IPS-18c (cell line): ENCODE data around the gene MAPRE3.
"Not testable (repeated sequence)": the region's sequence is repeated elsewhere in the genome, so short reads cannot be mapped to it uniquely, and the experiment has no call there.

ENCODE experiments used
- H3K4me3 ChIP-seq: 2 replicates; pipeline ENCODE4 v1.7.0; 2013; ENCODE audit warnings: low read depth, mild to moderate bottlenecking, low read length, moderate library complexity; ENCODE audit not compliant: insufficient read depth
- H3K9me3 ChIP-seq: one replicate; pipeline ENCODE4 v1.6.1; 2013; ENCODE audit warnings: mild to moderate bottlenecking, low read length, moderate library complexity; ENCODE audit not compliant: control insufficient read depth, insufficient read depth

Gene MAPRE3

DNA sequence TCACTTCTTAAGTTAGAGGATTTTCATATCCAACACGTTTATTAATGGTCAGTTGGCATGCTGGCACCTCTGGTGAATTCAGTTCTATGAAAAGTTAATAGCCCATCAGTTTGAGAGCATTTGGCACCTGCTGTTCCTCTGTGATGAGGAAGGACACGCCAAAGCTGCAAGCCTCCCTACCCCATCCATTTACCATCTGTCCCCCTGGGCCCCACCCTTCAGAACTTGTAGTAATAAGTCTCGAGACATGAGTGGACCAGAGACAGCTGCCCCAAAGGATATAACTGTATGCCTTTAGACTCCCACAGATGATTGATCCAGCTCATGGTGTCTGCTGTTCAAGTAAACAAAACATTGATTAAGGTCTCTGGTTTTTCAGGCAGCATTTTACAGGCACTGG, 94.7 kb downstream of the MAPRE3 start:
- Histone ChIP-seq H3K4me3 (no peak overlapping the region), H3K9me3 (no peaks in the 10 kb centered on the region)

DNA sequence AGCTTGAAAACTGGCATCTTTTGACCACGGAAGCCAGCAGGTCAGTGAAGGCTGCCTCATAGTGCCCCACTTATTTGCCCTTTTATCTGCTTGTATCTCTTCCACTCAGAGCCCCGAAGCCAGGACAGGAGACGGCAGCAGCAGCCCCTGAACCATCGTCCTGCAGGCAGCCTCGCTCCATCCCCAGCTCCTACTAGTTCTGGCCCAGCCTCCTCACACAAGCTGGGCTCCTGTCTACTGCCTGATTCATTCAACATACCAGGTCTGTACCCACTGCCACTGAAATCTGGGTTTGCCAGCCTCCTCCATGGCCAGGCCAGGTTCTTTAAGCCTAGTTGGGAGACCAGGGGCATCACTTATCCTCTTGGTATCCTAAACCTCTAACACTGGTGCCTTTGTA, 96.9 kb downstream of the MAPRE3 start:
- H3K4me3 ChIP-seq: no peak overlapping the region

DNA sequence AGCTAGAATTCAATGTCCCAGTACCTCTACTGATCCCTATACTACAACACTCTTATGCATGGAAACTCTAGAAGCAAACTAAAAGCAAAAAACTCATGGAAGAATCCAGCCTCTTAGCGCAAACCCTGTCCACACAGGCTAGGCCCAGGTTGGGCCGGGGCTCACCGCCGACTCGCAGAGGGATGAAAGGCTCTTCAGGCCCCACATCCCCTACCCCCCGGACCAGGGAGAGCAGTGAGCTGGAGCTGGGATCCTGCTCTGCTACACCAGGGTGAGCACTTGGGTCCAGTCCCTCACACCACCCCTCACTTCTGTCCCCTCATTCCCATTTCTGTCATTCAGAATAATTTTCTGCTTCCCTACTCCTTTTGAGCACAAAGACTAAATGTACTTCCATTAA, 99.0 kb downstream of the MAPRE3 start:
- no peaks in the 10 kb centered on the region for H3K9me3 ChIP-seq
- no peak overlapping the region for H3K4me3 ChIP-seq

More for the DNA sequence above, 96.9 kb downstream of the MAPRE3 start:
- H3K9me3 ChIP-seq: no peaks in the 10 kb centered on the region

DNA sequence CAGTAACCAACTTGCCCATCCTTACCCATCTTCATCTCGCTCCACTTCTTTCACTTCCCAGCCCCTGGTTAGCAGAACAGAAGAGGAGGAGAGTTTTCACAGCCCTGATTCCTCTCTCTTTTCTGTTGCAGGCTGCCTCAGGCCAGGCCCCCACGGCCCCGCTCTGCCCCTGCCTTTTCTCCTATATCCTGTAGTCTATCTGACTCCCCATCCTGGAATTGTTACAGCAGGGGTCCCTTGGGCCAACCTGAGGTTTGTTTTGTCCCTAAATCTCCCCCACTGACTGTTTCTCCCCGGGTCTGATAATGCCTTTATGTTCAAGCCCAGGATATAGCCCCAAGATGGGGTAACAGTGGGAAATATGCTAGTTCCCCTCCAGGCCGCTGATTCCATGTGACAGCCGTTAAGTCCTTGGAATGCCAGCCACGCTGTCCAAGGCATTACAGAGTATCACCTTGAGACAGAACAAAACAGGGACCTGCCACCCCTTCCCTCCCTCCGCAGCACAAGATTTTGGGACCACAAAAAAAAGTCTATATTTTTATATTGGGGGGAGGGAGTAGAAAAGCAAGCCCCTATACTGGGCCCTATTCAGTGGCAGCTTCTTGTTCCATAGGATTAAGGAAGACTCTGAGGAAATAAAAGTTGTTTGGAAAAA, 99.7 kb downstream of the MAPRE3 start:
- H3K9me3 ChIP-seq: no peaks in the 10 kb centered on the region
- H3K4me3 ChIP-seq: peak overlapping the region; percentile 99

DNA sequence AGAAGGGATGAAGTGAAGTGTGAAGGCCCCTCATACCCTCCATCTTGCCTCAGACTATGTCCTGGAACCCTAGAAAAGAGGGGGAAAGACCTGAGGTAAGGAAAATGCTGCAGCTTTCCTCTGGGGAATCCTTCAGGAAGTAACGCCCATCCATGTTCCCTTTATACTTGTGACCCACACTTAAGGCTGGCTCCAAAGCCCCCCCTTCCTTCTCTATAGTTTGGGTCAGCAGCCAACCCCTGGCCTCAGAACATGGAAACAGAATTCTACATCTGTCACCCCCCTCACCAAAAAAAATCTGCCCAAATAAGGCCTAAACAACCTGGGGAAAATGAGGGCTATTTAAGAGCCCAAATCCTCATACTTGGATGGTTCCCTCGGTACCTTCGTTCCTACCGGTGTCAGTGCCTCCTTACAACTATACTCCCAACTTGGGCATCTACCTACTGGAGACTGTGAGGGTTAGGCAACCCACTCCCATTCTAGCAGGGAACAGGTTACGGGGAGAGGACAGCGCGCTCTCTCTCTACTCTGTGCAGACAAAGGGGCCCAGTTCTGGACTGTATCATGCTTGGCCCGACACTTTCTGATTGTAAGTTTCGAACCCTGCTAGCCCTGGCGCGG, 100.3 kb downstream of the MAPRE3 start:
- Histone ChIP-seq H3K4me3 (peak overlapping the region; percentile 99), H3K9me3 (no peaks in the 10 kb centered on the region)

DNA sequence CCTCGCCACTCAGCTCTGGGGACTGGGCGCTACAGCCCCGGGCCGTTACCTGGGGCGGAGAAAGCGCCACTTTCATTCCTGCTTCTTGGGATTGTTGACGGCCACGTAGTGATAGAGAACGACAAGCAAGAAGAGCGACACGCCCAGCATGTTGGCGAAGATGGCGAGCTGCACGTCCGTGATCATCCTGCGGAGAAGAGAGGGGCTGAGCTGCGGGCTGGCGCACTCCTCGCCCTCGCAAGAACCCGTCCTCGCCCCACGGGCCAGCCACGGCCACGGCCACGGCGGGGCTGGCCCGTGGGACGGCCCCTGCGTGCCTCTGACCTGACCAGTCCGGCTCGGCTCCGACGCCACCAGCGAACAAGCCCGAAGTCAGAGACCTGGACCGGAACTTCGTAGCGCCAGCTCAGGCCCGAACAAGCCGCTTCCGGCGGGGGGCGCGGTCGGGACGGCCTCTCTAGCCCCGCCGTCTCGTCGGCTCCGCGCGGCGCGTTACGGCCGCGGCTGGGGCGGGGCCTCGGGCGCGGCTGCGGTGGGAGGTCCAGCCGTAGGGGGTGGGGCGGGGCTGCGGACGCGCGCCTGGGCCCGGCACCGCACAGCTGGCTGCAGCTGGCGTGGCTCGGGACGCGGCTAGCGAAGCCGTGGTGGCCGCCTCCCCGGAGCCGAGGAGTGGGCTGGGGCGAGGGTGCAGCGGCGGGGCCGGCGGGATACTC, 101.0 kb downstream of the MAPRE3 start, which contains the start of gene OST4:
Gene OST4 (minus strand): TSS at position 378 of the 713 bp plus-strand sequence.
- peak within 1 kb of the TSS; percentile 99 for H3K4me3 ChIP-seq
- no peaks in the 10 kb centered on the region for H3K9me3 ChIP-seq

DNA sequence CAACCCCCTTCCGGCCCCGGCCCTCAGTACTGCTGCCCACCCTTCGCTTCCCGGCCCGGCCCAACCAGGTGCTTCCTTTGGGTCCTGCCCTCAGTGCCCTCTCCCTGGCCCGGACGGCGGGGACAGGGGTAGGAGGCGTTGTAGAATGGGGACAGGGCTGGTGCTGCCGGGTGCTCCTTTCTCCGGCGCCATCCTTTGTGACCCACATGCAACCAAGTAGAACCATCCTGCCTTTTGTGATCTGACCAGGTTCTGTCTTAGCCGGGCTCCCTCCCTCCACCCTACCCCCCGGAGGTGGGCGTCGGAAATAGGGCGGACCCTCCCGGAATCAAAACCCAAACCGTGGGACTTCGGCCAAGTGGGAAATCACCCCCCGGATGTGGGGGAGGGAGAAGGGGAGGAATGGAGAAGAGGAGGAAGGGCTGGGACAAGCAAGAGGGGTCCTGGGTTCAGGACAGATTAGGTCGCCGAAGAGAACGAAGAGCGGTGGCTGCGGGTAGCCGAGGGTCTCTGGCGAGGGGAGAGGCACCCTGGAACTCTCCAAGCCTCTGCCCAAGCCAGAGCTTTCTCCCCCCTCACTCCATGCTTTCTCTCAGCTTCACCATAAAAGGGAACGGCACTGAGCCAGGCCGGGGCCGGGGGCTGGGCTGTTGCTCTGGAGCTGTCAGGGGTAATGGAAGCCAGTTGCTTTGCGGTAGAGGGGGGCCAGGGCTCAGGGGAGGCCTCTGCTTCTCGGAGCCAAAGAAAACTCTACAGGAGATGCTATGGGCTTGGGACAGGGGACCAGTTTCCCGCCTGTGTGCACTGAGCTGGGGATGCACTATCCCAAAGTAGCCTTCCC, 101.8 kb downstream of the MAPRE3 start:
- no peaks in the 10 kb centered on the region for H3K9me3 ChIP-seq
- peak overlapping the region; percentile 84 for H3K4me3 ChIP-seq

DNA sequence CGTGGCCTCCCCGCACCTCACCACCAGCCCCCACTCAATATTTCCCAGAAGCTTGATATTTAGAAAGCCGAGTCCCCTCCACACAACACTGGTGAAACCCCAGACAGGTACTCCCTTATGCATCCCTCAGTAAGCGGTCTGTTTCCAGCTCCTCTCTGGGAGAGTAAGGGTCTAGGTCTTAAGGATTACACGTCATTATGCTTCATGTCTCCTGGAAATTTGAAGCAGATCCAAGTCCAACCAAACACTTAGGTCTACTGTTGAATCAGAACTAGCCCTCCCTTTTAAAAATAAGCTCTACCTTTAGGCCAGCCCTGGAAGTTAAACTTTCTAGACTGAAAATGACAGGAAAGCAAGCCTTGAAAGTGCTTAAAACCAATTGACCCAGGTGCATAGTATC, 102.5 kb downstream of the MAPRE3 start:
- Histone ChIP-seq H3K9me3 (no peaks in the 10 kb centered on the region), H3K4me3 (peak overlapping the region; percentile 84; the same call in 1 of the 2 replicates)

DNA sequence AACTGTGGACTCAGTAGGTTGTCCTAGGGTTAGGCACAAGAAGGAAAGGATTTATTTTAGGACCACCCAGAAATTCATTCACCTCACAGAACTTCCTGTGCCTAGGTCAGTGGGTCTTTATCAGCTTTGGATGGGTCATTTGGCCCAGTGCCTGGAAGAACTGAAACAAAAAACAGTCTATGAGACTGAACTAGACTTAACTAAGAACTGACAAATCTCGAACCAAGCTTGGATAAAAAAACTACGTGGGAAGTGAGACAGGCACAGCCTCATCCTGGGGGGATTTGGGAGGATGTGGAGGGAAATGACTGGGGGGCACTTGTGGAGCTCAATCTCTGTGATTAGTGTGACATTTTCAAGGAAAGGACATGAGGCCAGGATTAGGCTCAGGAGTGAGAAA, 103.3 kb downstream of the MAPRE3 start:
- no peaks in the 10 kb centered on the region for H3K9me3 ChIP-seq
- H3K4me3 ChIP-seq: no peak overlapping the region

DNA sequence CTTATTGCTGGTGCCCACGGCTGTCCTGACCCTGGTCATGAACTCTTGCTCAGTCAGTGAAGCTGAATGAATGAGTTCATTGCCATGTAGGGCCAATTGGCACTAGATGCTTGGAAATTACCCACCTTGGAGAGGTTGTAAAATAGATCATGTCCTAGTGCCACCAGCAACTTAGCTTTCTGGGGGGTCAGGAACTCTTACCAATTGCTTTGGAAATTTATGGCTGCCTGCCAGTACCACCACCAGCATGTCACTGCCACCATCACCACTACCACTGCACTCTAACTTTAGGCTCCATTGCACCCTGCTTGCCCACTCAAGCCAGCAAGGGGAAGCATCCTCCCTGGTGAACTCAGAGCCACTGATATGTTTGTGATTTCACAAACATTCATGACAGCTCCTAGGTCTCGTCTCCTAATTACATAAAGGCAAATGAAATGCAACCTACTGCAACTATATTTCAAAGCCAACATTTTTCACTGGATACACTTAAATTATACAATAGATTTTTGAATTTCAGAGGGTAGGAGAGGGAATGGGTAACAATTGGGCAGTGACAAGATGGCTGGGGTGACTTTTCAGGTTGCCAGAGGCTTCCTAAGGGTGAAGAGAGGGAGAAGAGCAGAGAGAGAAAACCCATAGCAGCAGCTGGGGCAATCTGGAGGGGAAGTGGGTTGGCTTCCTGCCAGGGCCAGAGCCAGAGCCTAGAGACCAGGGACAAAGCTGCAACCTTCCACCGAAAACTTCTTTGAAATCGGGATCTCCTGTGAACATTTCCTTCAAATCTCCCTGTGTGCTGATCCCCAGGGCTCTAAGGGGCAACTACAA, 104.5 kb downstream of the MAPRE3 start:
- Histone ChIP-seq H3K4me3 (no peak overlapping the region), H3K9me3 (no peaks in the 10 kb centered on the region)

DNA sequence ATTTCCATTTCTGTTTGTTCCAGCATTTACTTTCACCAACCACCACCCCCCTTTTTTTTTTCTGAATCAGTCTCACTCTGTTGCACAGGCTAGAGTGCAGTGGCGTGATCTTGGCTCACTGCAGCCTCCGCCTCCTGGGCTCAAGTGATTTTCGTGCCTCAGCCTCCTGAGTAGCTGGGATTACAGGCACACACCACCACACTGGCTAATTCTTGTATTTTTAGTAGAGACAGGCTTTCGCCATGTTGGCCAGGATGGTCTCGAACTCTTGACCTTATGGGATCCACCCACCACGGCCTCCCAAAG, 105.1 kb downstream of the MAPRE3 start:
- not testable (repeated sequence) for H3K9me3 ChIP-seq, H3K4me3 ChIP-seq

DNA sequence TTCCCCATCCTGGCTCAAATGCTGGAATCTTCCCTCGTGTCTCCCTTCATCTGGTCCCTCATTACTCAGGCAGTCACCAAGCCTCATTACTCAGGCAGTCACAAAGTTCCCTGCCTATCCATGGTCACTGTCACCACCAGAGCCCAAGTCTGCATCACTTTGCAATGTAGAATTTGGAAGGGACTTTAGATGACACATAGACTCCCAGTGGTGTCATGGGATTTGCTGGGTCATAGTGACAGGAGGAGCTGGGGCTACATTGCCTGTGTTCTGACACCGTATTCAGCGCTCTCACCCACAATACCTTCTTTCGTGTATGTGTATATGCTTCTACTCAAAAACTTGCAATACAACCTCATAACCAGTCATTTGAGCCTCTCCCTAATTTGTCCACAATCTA, 105.9 kb downstream of the MAPRE3 start:
- H3K4me3 ChIP-seq: no peak overlapping the region
- H3K9me3 ChIP-seq: no peaks in the 10 kb centered on the region
